Hematopoietic multipotent progenitor cell treated with erythropoietin and hydrocortisone succinate and interleukin-3 and kit ligand, for 8 days (in vitro differentiated cells): ENCODE measurements around the gene TUT1.
"Not testable (repeated sequence)": the region's sequence is repeated elsewhere in the genome, so short reads cannot be mapped to it uniquely, and the experiment has no call there.

Experiments
- DNase-seq: peaks from one replicate; pipeline ENCODE4 v3.0.0-alpha.2; 2015

The TUT1 gene

DNA sequence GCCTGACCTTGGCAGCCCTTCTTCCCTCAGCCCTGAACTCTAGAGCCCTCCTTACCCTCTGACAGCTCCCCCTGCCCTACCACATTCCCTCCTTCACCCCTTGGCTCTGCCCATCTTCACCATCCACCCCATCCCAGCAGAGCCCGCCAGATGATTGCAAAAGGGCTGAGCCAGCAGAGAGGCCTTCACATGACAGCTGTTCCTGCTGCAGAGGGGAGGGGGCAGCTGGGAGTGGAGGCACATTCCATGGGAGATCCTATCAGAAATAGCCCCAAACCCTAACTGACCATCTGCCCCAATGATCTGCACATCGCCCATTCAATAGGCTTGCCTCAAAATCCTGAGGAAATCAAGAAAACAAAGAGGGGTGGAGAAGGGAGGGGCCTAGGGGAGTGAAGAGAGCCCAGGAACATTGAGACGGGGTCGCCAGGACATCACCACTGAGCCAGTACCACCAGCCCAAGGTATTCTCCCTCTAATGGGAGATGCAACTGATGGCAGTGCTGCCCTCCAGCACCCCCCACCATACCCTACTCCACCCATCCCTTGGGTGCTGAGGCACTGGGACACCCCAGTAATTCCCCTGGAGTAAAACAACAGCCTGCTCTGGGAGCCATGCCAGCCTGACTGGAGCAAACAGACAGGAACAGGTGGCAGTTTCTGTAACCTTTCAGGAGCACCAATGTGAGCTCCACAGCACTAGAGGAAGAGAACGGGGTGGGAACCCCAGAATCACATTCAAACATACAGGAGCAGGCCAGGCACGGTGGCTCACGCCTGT lies 36.7 kb downstream of the TUT1 start:
- no peak for DNase-seq

DNA sequence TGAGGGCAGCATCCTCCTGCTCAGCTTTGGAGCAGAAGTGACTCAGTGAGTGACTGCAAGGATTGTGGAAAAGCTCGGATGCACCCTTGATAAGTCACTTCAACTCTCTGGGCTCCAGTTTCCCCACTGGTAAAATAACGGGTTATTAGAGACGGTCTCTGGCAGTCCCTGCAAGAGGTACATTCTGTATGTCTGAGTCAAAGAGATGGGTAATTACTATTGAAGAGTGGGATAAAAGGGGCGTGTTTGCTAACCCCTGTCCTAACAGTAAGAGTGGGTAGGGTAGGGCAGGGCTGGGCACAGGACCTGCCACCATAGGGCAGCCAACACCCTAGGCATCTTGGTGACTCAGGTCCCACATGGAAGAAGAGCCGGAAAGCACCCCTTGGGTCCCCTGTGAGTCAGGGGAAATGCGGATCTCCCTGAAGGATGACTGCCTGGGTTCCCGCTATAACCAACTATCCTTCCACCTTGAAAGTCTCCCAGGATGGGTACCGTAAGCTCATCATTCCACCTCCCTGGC lies 37.4 kb downstream of the TUT1 start:
- no peak for DNase-seq

- peak; percentile 85 for DNase-seq
Measured at GRCh38 chr11:62553080-62553838, 38.1 kb downstream of the TUT1 start.

DNA sequence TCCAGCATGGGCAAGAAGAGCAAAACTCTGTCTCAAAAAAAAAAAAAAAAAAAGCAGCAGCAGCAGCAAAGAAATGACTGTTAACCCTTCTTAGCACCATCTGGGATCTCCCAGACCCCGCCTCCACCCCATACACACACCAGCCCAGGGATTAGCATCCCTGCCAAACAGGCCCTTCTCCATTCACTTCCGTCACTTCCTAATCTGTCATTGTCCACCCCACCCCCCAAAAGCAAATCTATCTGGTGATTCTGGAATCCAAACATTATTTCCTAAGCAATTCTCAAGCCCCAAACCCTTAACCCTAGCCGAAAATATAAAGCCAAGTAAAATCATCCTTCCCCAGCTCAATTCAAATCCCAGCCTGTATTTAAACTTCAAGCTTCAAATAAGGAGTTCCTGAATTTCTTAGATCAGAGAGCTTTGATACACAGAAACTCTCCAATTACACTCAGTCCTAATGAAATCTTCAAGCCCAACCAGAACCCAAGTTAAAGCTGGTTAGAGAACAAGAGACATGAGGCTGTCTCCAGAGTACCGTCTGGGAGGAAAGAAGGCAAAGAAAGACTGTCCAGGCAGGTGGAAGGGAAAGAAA lies 38.7 kb downstream of the TUT1 start:
- peak; percentile 24 for DNase-seq

DNA sequence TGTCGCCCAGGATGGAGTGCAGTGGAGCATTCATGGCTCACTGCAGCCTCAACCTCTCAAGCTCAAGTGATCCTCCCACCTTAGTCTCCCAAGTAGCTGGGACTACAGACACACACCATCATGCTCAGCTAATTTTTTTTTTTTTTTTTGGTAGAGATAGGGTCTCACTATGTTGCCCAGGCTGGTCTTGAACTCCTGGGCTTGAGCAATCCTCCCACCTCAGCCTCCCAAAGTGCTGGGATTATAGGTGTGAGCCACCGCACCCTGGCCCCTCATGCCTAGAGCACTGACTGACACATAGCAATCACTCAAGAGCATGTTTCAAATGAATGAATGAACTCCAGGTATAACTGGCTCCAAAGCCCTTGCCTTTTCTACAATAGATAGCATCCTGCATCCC lies 40.8 kb downstream of the TUT1 start:
- not testable (repeated sequence) for DNase-seq

DNA sequence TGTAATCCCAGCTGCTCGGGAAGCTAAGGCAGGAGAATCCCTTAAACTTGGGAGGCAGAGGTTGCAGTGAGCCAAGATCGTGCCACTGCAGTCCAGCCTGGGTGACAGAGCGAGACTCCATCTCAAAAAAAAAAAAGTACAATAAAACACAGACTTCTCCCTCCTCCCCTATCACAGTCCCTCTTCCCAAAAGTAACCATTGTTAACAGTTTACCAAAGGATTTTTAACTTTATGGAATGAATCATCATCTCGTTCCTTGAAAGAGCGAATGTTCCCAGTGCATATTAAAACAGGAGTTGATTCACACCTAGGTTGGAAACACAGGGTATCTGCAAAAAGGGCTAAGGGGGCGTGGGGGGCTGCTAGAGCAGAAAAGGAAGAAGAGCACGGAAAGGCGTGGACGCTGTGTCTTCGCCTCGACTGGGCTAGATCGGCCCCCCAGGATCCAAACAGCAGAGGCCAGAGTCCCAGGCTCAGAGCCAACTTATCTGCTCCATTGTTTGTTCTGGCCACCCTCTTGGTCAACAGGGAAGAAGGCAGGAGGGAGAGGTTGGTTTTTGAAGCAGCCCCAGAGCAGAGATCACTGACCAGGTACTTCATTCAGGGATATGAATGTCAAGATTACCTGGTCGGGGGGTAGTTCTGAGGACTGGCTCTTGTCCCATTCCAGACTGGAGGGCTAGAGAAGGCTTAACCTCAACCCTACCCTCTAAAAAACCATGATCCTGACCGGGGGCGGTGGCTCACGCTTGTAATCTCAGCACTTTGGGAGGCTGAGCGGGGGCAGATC lies 42.6 kb downstream of the TUT1 start:
- DNase-seq: no peak

GRCh38 chr11:62547691-62548281 lies 43.5 kb downstream of the TUT1 start:
- DNase-seq: no peak

DNA sequence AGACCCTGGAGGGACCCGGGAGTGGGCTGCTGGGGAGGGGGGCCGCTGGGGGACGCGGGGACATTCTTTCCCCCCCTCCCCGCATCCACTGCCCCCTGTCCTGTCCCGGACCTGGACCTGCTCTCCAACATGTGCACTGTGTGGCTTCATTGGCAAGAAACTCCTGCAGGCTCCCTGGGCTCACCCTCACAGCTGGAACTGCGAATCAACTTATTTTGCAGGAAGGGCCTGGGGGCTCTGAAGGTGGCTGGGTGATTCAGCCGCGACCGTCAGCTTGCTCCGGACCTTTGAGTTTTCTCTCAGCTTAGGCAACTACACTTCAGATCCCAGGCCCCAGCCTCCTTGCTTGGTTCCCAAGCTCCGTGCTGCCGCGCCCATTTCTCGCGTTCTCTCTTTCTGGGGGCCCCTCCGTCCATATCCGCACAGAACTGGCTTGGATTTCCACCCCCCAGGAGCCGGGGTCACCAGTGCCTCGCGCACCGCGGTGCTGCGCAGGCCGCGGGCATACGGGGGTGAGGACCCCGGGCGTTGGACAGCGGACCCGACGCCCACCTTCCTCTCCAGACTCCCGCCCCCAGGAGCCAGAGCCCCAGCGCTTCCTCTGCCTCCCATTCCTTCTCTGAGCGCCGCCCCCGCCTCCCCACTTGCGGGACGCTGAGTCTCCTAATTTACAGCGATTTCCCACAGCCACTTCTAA lies 44.2 kb downstream of the TUT1 start:
- no peak for DNase-seq

- peak; percentile 53 for DNase-seq
Measured at GRCh38 chr11:62546244-62546928, 44.9 kb downstream of the TUT1 start, which contains the start of gene AHNAK. Gene AHNAK, minus strand, starts transcription at chr11:62546806. Its CDS starts 10,708 bp downstream, at chr11:62536098.

DNA sequence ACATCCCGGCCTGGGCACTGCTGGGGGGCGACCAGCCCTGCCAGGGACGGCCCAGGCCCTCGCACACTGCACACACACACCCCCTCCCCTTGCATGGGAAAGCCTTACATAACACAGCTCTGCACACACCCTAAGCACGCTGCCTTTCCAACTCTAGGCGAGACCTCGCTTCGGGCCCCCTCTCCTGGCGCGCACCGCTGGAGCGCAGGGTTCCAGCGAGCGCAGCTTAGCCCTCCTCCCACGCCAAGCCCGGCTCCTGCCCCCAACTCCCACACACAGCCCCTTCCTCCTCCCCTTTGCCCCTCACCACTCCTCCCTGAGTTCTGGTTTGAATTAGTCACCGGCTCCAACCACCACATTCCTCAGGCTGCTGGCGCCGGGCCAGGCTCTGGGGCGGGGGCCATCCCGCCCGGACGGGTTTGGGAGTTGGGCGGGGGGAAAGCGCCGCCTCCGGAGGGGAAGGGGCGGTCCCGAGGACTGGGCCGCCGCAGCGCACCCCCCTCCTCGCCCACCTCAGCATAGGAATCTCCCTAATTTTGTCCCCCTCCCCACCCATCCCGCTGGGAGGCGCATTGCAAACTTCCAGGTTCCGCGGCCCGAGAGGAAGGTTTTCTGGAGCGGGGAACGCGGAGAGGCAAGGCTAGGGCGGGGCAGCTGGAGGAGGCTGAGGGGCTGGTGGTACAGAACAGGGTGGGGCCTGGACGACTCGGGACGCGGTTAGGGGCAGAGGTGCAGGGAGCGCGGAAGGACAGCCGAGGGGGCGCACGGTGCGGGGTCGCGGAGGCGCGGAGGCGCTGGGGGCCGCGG lies 45.7 kb downstream of the TUT1 start:
- DNase-seq: peak; percentile 51

DNA sequence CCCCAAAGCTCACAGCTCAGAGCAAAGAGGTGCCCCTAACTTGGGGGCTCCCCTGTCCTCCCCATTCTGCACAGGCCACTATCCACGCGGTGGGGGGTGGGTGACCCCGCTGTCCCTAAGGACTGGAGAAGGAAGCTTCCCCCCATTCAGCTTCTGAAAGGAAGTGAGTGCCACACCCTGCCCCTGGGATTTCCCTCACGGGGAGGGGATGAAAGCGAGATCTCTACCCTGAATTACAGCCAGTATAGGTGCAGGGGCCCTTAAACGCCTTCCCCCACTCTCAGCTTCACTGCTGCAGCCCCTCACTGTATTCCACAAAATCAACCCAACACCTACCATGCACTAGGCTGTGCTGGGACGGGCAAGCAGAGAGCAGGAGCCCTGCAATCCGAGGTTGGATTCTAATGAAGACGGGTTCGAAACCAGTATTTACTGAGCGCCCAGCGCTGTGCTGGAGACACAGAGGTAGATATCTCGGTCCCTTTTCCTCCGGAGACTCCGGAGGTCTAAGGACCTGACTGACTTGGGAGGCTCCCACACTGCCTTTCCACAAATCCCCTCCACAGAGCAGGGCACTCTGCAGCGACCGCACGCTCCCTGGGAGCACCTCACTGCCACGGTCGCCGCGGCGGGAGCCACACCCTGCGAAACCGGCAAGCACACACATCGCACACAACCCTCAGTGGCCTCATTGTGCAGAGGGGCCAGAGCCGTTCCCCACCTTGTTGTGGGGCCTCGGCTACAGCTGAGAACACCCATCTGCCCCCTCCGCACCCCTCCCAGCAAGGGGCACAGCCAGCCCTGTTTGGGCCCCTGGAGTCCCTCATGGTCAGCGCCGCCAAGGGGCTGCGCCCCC lies 46.5 kb downstream of the TUT1 start:
- no peak for DNase-seq

DNA sequence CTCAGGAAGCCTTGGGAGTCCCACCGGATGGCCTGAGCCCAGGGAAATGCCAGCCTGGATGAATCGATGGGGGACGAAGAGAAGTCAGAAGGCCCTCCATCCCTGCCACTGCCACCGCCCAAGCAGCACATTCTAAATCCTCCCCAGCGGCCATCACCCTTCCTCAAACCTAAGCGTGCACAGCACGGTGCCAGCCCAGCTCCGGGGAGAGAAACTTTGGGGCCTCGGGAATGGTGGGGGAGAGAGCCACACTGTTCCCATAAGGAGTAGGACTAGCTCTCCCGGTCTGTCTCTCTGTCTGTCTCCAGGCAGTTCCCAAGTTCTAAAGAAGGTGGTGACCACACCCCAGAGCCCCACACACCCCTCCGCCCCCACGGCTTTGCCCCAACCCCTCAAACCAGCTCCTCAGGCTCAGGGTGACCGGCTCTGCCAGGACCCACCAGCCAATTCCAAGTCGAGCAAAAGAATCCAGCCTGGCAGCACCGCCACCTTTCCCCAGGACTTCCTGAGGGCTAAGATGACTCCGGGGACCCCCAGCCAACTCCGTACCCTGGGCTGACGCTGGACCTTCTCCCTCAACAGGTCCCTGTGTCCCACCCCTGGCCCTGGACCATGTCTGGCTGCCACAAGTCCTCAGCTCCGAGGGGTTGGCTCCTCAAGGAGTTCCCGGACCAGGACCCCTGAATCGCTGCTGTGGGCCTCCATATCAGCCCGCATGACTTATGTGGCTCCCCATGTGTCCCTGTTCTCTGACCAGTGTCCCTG lies 47.5 kb downstream of the TUT1 start:
- DNase-seq: no peak

DNA sequence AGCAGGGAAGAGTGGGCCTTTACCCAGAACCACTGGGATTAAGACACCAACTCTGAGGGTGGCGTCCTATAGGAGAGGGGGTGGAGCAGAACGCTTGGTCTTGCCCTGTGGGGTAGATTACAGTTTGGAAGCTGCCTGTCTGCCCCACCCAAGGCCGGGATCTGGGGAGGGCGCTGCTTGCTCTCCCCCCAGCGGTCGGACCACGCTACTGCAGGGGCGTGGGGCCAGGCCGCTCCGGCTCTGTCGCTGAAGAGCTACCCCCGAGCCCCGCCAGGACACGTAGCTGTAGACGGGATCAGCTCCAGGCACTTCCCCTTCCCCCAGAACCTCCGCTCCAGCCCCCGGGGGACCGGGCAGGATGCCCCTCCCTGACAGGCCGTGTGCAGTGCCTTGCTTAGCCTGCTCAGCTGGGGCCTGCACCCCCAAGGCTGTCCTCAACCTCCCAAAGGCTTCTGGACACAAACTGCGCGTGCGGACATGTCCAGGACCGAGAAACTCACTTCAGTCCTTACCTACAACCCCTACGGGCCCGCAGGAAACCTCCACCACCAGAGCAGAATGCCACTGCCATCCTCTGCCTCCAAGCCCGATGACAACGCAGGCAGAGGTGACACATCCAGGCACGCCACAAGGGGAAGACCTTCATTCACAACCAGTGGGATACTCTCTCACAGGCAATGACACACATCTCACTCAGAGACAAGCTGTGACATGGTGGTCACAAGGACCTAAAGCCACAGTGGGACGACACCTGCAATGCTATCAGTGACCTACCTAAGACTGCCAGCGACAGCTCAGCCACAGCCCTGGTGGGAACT lies 48.4 kb downstream of the TUT1 start:
- DNase-seq: peak; percentile 87

- no peak for DNase-seq
Measured at GRCh38 chr11:62542111-62542745, 49.1 kb downstream of the TUT1 start.

DNA sequence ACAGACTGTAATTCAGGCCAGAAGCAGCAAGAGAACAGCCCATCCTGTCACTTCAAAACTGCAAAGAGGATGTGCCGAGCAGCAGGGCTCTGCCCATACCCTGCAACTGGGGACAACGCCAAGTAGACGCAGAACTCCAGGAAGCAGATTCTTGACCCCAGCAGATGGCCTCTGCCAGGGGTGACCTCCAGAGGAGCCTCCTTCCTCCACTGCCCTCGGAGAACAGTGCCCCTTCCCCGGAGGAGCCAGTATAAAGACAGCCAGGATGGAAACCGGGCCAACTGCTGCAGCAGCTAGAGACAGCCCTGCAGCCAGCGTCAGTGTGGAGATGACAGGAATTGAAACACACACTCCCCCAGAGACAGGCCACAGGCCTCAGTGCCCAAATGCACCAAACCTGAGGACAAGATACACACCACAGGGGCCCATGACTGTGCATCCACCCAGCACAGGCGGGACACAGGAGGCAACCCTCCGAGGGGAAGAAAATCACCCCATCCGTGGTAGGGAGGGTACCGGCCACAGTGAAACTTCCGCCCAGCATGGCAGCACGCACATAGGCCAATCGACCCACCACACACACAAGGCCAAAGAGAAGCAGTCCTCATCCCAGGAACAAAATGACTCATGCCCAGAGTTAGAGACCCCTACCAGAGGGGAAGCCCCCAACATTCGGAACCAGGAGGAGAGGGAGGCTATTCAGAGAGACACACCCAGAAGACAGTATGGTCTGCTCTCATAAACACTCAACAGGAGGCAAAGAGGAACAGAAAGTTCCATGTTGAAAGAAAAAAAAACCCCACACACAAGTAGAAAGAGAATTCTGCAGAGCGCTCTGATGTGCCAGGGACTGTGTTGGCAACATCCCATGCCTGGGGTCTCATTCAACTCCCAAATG lies 50.3 kb downstream of the TUT1 start:
- no peak for DNase-seq
